OCI-LY3 (cell line): ENCODE data around the gene KCTD15.

Experiments used
- H2AFZ ChIP-seq: fragments of 200-600, 300-600 bp; shearing (Covaris generic); 2 replicates; pipeline ENCODE4 v1.6.0; 2014; ENCODE audit warnings: antibody characterized with exemption, low read depth, low read length
- H3K27ac ChIP-seq: fragments of 200-600, 300-600 bp; sonication (generic); 2 replicates; pipeline ENCODE4 v1.5.1; 2014; ENCODE audit warnings: mild to moderate bottlenecking, low read length, moderate library complexity, mixed read lengths
- H3K27me3 ChIP-seq: fragments of 200-600, 300-600 bp; sonication (generic); 2 replicates; pipeline ENCODE4 v1.6.1; 2014; ENCODE audit warnings: low read depth, low read length, mixed read lengths
- H3K36me3 ChIP-seq: fragments of 200-600, 300-600 bp; sonication (generic); replicated peaks from 2 replicates; pipeline ENCODE3; 2014; ENCODE audit warnings: low read depth, low read length, mixed read lengths
- H3K4me1 ChIP-seq: fragments of 300-600, 200-600 bp; sonication (generic); 2 replicates; pipeline ENCODE4 v1.6.1; 2014; ENCODE audit warnings: low read length, mixed read lengths
- H3K4me2 ChIP-seq: fragments of 200-600, 300-600 bp; sonication (generic); 2 replicates; pipeline ENCODE4 v1.6.1; 2014; ENCODE audit warnings: low read length, mixed read lengths
- H3K4me3 ChIP-seq: fragments of 300-600, 200-600 bp; sonication (generic); 2 replicates; pipeline ENCODE4 v1.5.1; 2014; ENCODE audit warnings: antibody characterized with exemption, mild to moderate bottlenecking, low read length, moderate library complexity
- H3K79me2 ChIP-seq: fragments of 300-600, 200-600 bp; shearing (Covaris generic); 2 replicates; pipeline ENCODE4 v1.6.1; 2014; ENCODE audit warnings: mild to moderate bottlenecking, low read length, mixed read lengths
- H3K9ac ChIP-seq: fragments of 300-600, 200-600 bp; shearing (Covaris generic); 2 replicates; pipeline ENCODE4 v1.6.0; 2014; ENCODE audit warnings: mild to moderate bottlenecking, low read length, moderate library complexity
- H3K9me3 ChIP-seq: fragments of 200-600, 300-600 bp; shearing (Covaris generic); 2 replicates; pipeline ENCODE4 v1.6.1; 2014; ENCODE audit warnings: low read length, mixed read lengths; ENCODE audit not compliant: insufficient read depth
- H4K20me1 ChIP-seq: fragments of 200-600, 300-600 bp; sonication (generic); 2 replicates; pipeline ENCODE4 v1.6.1; 2016; ENCODE audit warnings: low read length, mixed read lengths; ENCODE audit not compliant: insufficient read depth
- CTCF ChIP-seq: fragments of 200-600, 300-600 bp; sonication (generic); IDR thresholded peaks from 2 replicates; pipeline ENCODE4 v1.5.1; 2014; ENCODE audit warnings: antibody characterized with exemption, low read length, low read depth
- EZH2phosphoT487 ChIP-seq: fragments of 200-600 bp; shearing (Covaris generic); IDR thresholded peaks from 2 replicates; pipeline ENCODE4 v1.6.1; 2018; ENCODE audit warnings: antibody characterized with exemption, mixed run types, low read depth

Gene KCTD15

GRCh38 chr19:33766623-33767022 is 30.0 kb upstream of the KCTD15 start:
- H3K79me2 ChIP-seq = no peaks in the 10 kb centered on the region
- no peaks in the 10 kb centered on the region for H3K4me1 ChIP-seq
- no peak overlapping the region for H2AFZ ChIP-seq
- H3K9me3 ChIP-seq = no peaks in the 10 kb centered on the region
- H3K36me3 ChIP-seq = no peaks in the 10 kb centered on the region
- H3K4me3 ChIP-seq = no peak overlapping the region
- H3K27ac ChIP-seq = no peak overlapping the region
- H3K9ac ChIP-seq = no peak overlapping the region
- TF ChIP-seq EZH2phosphoT487 (no peak), CTCF (no peak)
- no peak overlapping the region for H3K4me2 ChIP-seq
- H3K27me3 ChIP-seq = peaks cover 23% of the 10 kb centered on the region
- peaks cover 27% of the 10 kb centered on the region for H4K20me1 ChIP-seq

GRCh38 chr19:33767898-33768413 is 28.7 kb upstream of the KCTD15 start:
- H4K20me1 ChIP-seq = peaks cover 27% of the 10 kb centered on the region
- no peak overlapping the region for H2AFZ ChIP-seq
- H3K9ac ChIP-seq = no peak overlapping the region
- no peaks in the 10 kb centered on the region for H3K79me2 ChIP-seq
- no peaks in the 10 kb centered on the region for H3K36me3 ChIP-seq
- no peak overlapping the region for H3K4me2 ChIP-seq
- H3K4me1 ChIP-seq = no peaks in the 10 kb centered on the region
- no peaks in the 10 kb centered on the region for H3K9me3 ChIP-seq
- peaks cover 23% of the 10 kb centered on the region for H3K27me3 ChIP-seq
- no peak overlapping the region for H3K27ac ChIP-seq
- TF ChIP-seq EZH2phosphoT487 (no peak), CTCF (peak; percentile 33)
- no peak overlapping the region for H3K4me3 ChIP-seq

GRCh38 chr19:33769208-33769607 is 27.5 kb upstream of the KCTD15 start:
- H4K20me1 ChIP-seq = peaks cover 27% of the 10 kb centered on the region
- H2AFZ ChIP-seq = no peak overlapping the region
- no peaks in the 10 kb centered on the region for H3K79me2 ChIP-seq
- peaks cover 23% of the 10 kb centered on the region for H3K27me3 ChIP-seq
- no peak for TF ChIP-seq CTCF
- no peak for TF ChIP-seq EZH2phosphoT487
- no peak overlapping the region for H3K4me2 ChIP-seq
- no peaks in the 10 kb centered on the region for H3K9me3 ChIP-seq
- H3K4me3 ChIP-seq = no peak overlapping the region
- H3K4me1 ChIP-seq = no peaks in the 10 kb centered on the region
- no peaks in the 10 kb centered on the region for H3K36me3 ChIP-seq
- H3K27ac ChIP-seq = no peak overlapping the region
- no peak overlapping the region for H3K9ac ChIP-seq

- Histone ChIP-seq H3K4me3 (no peak overlapping the region), H4K20me1 (peaks cover 27% of the 10 kb centered on the region), H3K4me1 (no peaks in the 10 kb centered on the region), H2AFZ (no peak overlapping the region), H3K79me2 (no peaks in the 10 kb centered on the region), H3K9me3 (no peaks in the 10 kb centered on the region), H3K27ac (no peak overlapping the region), H3K9ac (no peak overlapping the region), H3K4me2 (no peak overlapping the region), H3K27me3 (peaks cover 26% of the 10 kb centered on the region), H3K36me3 (no peaks in the 10 kb centered on the region)
- no peak for TF ChIP-seq EZH2phosphoT487
- no peak for TF ChIP-seq CTCF
Measured at GRCh38 chr19:33770107-33770506, 26.6 kb upstream of the KCTD15 start.
